Measurements from ENCODE around the gene NCOA7.

- TF ChIP-seq CTCF (IDR thresholded peaks at IDR 0.05; ENCODE audit: insufficient read depth, low read length) (no peak), REST (IDR thresholded peaks at IDR 0.05; ENCODE audit: insufficient replicate concordance, low read depth) (no peak), SPI1 (IDR thresholded peaks at IDR 0.05; ENCODE audit: borderline replicate concordance, low read depth) (no peak), POLR2AphosphoS5 (IDR thresholded peaks at IDR 0.05; ENCODE audit: low read depth) (no peak)
Measured at GRCh38 chr6:125930765-125931418, 140.1 kb downstream of the NCOA7 start.

Measured in HL-60 (cell line).